GM18498 (cell line): Measurements from ENCODE around the gene PAPPA2.

Experiments
- ATAC-seq: cut with Tn5 transposase; IDR thresholded peaks from one replicate; pipeline ENCODE4 v1.9.1; 2021; ENCODE audit warnings: mild to moderate bottlenecking, moderate library complexity; ENCODE audit not compliant: unreplicated experiment

The PAPPA2 gene

GRCh38 chr1:176682830-176683535, 220.0 kb downstream of the PAPPA2 start:
- no peak for ATAC-seq

GRCh38 chr1:176691251-176692228, 228.6 kb downstream of the PAPPA2 start:
- ATAC-seq: peak; percentile 95

GRCh38 chr1:176692431-176692830, 229.5 kb downstream of the PAPPA2 start:
- no peak for ATAC-seq

- no peak for ATAC-seq
Observed at GRCh38 chr1:176692988-176693696, 230.2 kb downstream of the PAPPA2 start.

- no peak for ATAC-seq
Observed at GRCh38 chr1:176693697-176694329, 230.8 kb downstream of the PAPPA2 start.

GRCh38 chr1:176694713-176695112, 231.7 kb downstream of the PAPPA2 start:
- no peak for ATAC-seq

DNA sequence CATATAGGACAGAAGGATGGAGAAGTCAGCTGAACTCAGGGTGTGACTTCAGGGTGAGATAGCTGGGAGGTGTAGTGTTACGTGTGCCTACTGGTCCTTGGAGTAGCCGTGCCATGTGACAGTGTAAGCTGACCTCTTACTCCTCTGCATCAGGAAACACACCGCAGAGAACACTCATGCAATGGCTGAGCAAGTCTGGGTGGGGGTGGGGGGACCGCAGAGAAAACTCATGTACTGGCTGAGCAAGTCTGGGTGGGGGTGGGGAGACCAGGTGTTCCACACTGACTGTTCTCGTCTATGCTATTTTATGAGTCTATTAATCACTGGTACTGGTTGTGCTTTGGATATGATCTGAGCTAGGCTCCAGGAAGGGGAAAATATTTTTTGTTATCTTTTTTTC, 233.1 kb downstream of the PAPPA2 start:
- no peak for ATAC-seq

GRCh38 chr1:176696689-176697088, 233.7 kb downstream of the PAPPA2 start:
- no peak for ATAC-seq

DNA sequence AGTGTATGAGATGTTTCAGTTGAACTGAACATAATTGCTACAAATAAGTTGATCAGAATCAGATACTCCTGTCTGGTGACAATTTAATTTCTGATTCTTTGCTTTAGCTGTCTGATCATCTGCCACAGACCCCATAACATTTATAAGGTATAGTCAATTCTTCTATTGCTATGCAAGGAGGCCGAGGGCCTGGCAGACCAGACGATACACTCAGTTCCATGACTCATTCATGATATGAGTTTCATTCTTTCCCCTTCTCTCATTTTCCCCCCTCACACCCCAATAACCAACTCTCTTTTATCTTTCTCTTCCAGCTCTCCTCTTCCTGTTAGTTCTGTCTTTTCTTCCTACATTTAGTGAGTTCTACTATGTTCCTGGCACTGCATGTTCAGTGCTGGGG, 236.8 kb downstream of the PAPPA2 start:
- no peak for ATAC-seq

- ATAC-seq: no peak
Observed at GRCh38 chr1:176701151-176701866, 238.3 kb downstream of the PAPPA2 start.

DNA sequence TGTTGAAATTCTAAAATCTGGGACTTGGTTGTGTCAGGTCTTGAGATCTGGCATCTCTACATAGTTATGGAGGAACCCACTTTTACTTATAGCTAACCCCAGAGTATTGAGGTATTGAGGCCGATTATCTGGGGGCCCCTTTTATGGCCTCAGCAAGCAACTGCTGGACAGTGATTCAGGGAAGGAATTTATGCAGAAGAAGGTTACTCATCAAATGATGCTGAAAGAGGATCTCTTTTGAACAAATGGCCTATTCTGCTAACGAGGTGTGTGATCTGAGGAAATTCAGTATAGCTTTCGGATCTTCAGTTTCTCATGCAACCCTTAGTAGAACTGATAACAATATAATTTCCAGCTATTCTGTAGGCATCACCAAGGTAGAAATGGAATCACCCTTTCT, 239.9 kb downstream of the PAPPA2 start:
- no peak for ATAC-seq

DNA sequence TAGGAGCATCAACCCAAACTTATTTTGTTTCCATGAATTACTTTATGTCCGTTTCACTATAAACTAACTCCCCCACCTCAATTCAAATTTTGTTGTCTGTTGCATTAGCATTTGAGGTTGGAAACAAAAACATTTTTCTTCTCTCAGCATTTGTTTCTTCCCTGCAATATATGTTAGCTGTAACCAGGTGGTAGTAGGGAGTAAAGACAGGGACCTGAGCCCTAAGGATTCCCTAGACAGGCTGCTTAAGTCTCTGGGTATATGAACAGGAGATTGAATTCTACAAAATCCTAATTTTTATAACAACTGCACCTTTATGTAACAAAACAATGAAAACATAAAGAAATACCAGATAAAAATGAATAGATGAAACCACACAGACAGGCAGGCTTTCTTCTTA, 242.6 kb downstream of the PAPPA2 start:
- no peak for ATAC-seq

GRCh38 chr1:176717066-176717750, 254.2 kb downstream of the PAPPA2 start:
- no peak for ATAC-seq

DNA sequence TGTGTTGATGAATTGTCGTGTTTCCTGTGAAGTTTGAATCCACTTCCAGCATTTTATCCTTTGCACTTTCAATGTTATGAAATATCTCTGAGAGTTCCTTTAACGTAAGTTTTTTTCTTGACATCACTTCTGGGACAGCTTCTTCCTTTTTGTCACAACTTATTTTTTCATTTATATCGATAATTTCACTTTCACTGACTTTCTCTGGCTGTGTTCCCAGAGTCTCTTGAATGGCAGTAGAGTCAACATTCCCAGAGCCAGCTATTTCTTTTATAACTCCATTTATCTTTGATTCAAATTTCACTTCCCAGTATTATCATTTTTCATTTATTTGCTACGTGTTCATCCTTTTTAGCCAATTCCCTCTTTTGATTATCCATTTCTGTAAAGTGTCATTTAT, 256.5 kb downstream of the PAPPA2 start:
- ATAC-seq: no peak

GRCh38 chr1:176720838-176721237, 257.9 kb downstream of the PAPPA2 start:
- no peak for ATAC-seq

GRCh38 chr1:176733661-176734060, 270.7 kb downstream of the PAPPA2 start:
- peak; percentile 46 for ATAC-seq

GRCh38 chr1:176735201-176735600, 272.2 kb downstream of the PAPPA2 start:
- no peak for ATAC-seq

GRCh38 chr1:176736015-176736414, 273.0 kb downstream of the PAPPA2 start:
- no peak for ATAC-seq

- ATAC-seq: no peak
Observed at GRCh38 chr1:176741181-176741580, 278.2 kb downstream of the PAPPA2 start.

- ATAC-seq: no peak
Observed at GRCh38 chr1:176742322-176742721, 279.3 kb downstream of the PAPPA2 start.
